GM21390 (cell line): Measurements from ENCODE around the gene PEDS1.
A peak's percentile ranks its signal among the peaks of the same experiment; 100 is the strongest.
"Not testable (repeated sequence)": the region's sequence is repeated elsewhere in the genome, so short reads cannot be mapped to it uniquely, and the experiment has no call there.

Experiments
- ATAC-seq: cut with Tn5 transposase; IDR thresholded peaks from one replicate; pipeline ENCODE4 v1.9.1; 2021; ENCODE audit not compliant: unreplicated experiment

The PEDS1 gene

DNA sequence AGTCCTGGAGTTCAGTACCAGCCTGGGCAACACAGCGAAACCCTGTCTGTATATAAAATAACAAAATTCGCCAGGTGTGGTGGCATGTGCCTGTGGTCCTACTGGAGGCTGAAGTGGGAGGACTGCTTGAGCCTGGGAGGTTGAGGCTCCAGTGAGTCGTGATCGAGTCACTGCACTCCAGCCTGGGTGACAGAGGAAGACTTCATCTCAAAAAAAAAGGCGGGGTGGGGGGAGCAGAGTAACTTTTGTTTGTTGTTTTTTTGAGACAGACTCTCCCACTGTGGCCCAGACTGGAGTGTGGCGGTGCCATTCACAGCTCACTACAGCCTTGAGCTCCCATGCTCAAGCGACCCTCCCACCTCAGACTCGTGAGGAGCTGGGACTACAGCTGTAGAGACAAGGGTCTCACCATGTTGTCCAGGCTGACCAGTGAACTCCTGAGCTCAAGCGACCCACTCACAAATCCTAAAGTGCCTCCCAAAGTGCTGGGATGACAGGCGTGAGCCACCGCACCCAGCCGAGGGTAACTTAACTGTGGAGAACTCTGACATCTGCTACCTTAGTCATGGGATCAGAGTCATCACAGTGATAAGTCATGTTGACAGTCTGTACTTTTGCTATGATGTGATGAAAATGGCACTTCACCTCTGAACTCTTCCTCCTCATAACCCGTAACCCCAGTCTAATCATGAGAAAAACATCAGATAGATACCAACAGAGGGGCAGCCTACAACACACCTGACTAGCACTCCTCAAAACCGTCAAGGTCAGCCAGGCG is 16.5 kb downstream of the PEDS1 start:
- no peak for ATAC-seq

DNA sequence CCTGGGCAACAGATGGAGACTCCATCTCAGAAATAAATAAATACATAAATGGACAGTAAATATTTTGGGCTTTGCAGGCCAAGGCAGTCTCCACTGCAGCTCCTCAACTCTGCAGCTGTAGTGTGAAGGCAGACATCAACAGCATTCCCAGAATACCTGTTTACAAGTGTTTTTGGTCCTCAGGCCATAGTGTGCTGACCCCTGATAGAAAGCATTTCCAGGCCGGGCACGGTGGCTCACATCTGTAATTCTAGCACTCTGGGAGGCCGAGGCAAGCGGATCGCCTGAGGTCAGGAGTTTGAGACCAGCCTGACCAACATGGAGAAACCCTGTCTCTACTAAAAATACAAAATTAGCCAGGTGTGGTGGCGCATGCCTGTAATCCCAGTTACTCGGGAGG is 18.4 kb downstream of the PEDS1 start:
- not testable (repeated sequence) for ATAC-seq

DNA sequence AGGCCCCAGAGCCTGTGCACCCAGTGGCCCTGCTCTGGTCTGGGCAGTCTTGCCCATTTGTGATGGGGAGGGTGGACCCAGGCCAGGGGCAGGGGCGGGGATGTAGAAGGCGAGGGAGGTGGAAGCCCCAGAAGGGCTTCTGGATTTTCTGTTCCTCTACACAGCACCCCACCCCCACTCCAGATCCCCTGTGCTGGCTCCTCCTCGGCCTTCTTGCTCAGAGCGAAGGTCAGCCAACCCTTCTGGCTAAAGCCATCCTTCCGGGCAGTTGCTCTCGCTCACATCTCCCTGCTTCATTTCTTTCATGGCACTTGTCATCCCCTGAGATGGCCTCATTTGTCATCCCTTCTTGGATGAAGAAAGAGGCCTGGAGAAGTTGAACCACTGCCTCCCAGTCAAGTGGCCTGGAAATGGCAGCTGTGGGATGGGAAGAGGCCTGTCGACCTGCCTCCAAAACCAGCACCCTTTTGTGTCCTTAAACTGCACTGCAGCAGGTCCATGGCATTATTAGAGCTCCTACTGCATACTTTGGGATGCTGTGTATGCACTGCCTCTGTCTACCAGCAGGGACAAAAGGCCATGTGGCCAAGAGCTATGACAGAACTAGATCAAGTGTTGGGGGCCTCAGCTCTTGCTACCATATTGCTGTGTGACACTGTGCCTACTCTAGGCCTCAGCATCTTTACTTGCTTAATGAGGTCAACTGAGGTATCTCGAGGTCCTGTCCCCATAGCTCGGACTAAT is 19.9 kb downstream of the PEDS1 start:
- no peak for ATAC-seq

DNA sequence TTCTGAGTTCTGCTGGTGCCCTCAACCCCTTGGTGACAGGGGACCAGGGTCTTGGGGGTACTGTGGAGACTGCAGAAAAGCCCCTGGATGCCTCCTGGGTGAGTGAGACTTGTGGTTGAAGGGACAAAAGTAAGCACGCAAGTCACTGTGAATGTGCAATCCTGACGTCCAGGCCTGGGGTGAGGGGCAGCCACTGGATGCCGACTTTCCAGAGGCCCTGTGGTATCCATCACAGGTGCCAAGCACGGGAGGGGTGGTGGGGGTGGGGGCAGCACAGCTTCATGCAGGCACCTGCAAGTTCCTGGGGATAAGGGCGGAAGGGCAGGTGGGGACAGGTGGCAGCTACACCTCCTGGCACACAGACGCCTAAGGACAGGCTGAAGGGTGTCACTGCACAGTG is 20.5 kb downstream of the PEDS1 start:
- ATAC-seq, result no peak

DNA sequence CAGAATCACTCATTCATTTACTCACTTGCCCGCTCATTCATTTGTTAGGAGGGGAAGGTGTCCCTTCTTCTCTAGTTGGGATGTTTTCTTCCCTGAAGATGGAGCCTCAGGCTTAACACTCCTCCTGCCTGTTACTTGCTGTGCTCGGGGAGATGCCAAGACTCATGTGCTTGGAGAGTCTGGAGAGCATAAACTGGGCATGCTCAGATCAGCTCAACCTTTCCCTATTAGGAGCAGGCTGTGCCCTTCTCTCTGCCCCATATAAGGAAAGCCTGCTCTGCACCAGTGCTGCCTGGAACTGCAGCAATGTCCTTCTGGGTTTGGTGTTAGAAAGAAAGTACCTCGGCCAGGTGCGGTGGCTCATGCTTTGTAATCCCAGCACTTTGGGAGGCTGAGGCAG is 22.5 kb downstream of the PEDS1 start:
- no peak for ATAC-seq

DNA sequence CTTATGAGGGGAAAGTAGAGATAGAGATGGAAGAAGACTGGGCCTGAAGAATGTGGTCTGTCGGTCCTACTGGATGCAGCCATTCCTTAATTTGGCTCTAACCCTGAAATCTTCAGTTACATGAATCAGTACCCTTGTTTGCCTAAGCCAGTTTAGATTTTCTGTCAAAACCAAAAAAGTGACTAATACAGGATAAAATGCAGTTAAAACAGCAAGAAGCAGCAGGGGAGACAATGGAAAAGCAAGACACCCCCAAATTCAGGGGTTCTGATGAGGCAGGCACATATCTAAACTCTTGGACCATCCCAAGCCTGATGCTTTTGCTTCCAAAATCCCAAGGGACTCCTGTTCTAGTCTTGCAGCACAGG is 23.2 kb downstream of the PEDS1 start:
- ATAC-seq, result no peak

DNA sequence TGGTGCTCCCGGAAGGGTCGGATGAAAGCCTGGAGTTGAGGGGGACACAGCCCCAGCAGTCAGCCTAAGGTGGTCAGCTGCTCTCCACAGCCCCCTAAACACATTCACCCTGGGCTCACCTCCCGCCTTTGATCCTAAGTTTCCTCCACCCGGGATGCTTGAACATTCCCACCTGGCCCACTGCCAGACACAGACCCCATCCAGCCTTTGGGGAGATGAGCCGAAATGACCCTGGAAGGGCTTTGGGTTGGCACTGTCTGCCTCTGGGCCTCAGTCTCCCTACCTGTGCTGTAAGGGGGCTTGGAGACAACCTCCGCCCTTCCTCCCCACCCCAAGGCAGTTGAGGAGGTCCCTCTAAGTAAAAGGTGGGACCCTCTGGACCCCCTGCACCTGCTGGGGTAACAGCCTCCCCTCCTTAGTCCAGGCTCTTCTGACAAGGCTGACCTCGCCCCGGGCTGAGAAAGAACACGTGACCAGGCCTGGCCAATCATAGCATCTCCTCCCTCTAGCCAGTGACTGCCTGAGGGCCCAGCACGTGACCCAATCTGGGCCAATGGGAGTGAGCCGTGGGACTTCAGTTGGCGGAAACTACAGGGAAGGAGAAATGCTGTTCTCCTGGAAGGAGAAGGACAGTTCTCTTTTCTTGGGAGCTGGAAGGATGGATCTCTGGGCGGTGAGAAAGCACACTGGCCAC is 23.7 kb downstream of the PEDS1 start:
- no peak for ATAC-seq

DNA sequence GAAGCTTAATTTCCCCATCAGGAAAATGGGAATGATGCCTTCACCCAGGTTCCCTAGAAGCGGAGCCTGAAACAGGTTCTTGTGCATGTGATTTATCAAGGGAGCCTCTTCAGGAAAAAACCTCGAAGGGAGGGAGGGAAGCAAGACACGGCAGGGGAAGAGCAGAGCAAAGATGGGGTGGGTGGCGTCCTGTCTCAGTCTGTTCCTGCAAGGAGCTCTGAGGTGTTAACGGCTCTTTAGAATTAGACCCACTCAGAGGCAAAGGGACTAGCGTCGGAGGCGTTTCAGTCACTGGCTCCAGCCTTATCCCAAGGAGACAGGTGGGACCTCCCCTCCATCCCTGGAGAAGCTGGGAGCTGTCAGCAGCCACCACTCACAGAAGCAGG is 25.0 kb downstream of the PEDS1 start:
- no peak for ATAC-seq

DNA sequence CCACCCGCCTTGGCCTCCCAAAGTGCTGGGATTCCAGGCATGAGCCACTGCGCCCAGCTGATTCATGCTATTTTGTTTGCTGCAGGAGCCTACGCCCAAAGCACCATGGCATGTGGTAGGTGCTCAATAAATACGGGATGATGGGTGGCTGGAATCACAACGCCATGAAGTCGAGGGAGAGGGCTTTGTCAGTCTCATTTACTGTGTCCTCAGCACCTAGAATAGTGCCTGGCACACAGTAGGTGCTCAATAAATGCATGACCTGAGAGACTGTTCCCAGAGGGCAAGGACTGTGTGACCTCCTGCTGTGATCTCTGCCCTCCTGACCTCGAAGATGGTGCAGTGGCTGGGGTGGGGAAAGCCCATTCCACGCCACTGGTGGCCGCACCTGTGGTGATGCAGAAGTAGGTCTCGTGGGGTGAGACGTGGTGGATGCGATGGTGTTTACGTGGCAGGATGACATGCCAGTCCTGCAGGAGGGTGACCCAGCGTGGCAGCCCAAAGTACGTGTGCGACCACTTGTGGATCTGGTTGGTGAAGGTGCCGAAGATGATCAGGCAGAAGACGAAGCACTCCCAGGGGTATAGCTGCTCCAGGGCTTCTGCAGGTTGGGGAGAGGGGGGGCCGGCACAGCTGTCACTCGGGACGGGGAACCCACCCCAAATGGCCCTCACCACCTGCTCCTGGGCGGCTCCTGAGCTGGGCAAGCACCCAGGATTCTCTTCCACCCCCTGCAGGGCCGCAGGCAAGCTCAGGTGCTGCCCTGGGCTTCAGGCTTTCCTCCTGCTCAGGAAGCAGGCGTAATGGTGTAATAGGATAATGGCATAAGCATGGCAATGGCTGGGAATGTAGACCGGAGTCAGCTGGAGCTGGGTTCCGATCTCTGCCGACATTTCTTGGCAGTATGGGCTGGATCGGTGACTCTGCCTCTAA is 25.7 kb downstream of the PEDS1 start:
- ATAC-seq, result no peak

DNA sequence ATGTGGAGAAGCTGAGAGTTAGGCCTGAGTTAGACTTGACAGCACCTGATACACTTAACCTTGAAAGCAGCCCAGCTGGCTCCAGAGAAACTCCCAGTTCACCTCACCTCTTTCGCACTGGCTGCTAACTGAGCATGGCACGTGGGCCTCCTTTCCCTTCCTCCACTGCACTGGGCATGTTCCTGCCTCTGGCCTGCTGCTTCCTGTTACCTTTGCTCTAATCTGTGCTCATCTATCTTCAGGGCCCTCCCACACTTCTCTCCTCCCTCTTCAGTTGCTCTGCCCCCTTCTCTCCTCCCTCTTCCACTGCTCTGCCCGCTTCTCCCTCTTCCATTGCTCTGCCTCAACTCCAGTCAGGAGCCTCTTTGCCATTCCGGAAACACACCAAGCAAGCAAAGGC is 26.9 kb downstream of the PEDS1 start:
- ATAC-seq, result no peak

DNA sequence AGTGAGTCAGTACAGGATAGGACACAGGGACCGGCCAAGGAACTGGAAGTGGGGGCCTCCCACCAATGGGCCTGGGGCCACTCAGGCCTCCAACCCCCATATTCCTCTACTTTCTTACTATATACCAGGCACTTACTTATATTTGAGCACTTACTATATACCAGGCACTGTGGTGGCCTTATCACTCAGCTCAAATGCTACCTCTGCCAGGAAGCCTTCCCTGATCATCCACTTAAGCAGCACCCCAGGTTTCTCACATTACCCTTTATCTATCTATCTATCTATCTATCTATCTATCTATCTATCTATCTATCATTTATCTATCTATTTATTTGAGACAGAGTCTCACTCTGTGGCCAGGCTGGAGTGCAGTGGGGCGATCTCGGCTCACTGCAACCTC is 28.2 kb downstream of the PEDS1 start:
- ATAC-seq, result no peak

DNA sequence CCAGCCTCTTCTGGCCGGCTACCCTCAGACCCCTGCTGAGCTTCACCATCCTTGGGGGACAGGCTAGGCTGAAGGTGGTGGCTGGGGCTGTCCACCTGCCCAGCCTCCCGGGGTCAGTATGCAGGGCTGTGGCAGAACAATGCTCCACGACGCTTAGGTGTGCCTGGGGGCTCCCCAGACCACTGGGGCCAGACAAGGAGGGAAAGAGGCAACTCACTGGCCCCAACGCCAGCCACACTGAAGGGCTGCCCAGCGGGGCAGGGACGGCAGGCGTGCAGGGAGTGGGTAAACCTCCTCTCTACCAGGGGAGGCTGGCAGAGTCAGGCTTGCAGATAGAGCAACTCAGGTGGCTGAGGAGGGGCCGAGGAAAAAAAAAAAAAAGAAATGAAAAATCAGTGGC is 29.0 kb downstream of the PEDS1 start:
- no peak for ATAC-seq

DNA sequence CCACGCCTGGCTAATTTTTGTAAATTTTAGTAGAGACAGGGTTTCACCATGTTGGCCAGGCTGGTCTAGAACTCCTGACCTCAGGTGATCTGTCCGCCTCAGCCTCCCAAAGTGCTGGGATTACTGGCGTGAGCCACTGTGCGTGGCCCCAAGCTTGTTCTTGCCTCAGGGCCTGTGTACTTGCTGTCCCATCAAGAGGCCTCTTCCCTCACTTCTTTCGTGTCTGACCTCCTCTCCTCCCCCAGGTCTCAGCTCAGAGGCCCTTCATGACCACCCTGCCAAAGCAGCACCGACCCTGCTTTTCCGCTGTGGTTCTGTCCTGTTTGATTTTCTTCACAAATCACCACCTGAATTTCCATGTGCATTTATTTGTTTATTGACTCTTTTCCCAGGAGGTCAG is 30.1 kb downstream of the PEDS1 start:
- ATAC-seq, result no peak

DNA sequence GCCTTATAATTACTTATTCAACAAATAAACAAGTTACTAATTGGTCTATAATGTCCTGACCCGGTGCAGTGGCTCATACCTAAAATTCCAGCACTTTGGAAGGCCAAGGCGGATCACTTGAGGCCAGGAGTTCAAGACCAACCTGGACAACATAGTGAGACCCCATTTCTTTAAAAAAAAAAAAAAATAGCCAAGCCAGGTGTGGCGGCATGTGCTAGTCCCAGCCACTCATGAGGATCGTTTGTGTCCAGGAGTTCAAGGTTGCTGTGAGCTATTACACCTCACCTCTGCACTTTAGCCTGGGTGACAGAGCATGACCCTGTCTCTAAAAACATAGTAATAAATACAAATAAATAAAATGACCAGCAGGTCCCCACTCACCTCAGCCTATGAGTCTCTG is 30.8 kb downstream of the PEDS1 start:
- no peak for ATAC-seq

DNA sequence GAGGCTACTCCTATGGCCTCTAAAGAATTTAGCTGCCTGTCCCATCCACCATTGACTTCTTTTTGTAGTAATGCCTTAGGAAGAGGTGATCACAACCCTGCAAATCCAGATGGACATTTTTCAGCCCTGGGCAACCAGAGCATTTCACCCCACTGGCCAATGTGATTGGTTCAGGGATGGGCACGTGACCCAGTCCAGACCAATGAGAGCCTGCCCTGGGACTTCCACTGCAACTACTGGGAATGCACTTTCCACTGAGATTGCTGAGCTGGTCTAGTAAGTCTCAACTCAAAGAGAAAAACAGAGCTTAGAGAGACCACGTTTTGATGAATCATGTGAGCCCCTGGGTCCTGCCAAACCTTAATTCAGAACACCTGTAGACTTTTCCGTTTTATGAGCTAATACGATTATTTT is 31.7 kb downstream of the PEDS1 start:
- no peak for ATAC-seq

DNA sequence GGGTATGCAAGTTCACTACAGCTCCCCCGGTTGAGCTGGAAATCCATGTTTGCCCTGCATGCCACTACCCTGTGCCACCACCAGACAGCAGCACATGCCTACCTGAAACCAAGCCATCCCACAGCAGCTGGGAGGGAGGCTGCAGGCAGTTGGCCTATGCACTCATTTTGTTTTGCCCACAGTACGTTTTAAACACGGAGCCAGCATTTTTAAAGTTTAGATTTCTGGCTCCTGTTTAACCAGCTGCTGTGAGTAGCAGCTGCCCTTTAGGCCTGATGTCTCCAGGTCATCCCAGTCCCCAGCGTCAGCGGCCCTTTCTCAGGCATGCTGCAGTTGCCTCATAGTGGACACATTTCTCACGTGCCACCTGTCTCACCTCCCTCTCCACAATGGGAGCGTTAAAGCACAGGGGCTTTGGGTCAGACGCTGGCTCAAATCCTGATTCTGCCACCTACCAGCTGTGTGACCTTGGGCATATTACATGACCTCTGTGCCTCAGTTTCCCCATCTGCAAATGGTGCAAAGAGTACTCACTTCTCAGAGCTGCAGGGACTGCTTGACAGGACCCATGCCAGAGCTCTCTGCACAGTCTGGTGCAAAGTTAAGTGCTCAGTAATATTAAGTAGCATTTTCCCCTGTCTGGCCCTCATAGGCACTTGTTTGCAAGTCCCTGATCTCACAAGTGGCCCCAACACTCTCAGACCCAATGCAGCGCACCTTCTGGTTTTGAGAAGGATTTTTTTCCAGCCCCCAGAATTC is 32.4 kb downstream of the PEDS1 start:
- no peak for ATAC-seq

DNA sequence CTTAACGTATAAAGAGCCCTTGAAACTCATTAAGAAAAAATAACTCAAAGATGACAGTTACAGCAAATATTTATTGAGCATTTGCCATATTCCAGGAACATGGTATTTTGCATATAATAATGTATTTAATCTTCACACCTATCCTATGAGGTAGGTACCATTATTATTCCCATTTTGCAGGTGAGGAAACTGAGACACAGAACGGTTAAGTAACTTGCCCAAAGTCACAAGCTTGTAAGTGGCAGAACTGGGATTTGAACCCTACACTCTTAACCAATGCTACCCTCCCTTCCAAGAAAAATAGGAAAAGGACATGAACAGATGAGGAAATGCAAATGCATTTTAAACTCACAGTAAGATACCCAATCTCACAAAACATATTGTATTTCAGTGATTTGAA is 35.3 kb downstream of the PEDS1 start:
- ATAC-seq, result no peak

DNA sequence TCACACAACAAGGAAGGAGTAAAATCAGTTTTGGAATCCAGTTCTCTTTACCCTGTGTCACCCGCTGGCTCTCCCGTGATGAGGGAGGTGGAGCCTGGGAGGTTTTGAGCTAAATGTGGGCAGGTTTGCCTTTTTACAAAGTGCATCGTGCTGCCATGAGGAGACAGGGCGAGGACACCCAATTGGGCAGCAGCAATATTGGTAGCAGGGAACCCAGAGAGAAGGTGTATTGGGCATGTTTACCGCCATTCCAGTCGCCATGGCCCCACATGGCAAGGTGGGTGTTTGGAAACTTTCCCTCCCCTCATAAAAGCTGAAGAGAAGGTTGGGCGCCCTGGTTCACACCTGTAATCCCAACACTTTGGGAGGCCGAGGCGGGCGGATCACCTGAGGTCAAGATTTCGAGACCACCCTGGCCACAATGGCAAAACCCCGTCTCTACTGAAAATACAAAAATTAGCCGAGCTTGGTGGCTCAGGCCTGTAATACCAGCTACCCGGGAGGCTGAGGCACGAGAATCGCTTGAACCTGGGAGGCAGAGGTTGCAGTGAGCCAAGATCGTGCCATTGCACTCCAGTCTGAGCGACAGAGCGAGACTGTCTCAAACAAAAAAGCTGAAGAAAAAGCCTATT is 37.0 kb downstream of the PEDS1 start:
- no peak for ATAC-seq

DNA sequence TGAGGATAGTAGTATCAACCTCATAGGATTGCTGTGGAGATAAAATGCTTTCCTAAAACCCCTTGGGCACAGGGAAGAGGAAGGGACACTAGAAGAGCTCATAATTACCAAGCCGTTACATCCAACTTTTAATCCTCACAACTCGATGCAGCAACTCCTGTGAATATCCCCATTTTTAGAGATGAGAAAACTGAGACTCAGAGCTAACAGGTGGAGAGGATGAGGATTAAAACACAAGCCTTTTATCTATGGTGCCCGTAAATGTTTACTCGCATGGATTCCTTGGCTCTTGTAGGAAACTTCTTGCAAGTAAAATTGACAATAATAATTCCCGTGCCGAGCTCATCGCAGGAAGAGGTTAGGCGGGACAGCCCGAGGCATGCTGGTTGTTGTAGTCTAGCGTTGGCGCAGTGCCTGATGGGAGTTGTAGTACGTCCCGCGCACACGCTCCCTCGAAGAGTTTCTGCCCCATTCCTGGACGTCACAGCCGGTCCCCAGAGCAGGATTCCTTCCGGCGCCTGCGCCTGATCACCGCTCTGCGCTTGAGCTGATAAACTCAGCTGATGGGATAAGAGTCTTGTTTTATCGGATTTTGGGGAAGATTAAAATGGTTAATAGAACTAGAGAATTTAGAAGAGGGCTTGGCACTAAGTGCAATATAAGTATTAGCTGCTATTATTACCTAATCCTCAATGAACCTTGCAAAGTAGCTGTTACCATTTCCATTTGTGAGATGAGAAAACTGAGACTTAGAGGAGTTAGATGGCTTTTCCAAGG is 37.7 kb downstream of the PEDS1 start:
- peak; percentile 74 for ATAC-seq
